ENCODE data around the gene SSB. TPM values are rescaled to one million over a fixed set of nuclear protein-coding genes. Genes with fewer than 3 reads are reported as not detected.

SSB gene
- total and polyA plus RNA-seq, 2 donors (not counting 1 experiment from before 2014, with no cell fraction given): 17.7 to 81.3 TPM

DNA sequence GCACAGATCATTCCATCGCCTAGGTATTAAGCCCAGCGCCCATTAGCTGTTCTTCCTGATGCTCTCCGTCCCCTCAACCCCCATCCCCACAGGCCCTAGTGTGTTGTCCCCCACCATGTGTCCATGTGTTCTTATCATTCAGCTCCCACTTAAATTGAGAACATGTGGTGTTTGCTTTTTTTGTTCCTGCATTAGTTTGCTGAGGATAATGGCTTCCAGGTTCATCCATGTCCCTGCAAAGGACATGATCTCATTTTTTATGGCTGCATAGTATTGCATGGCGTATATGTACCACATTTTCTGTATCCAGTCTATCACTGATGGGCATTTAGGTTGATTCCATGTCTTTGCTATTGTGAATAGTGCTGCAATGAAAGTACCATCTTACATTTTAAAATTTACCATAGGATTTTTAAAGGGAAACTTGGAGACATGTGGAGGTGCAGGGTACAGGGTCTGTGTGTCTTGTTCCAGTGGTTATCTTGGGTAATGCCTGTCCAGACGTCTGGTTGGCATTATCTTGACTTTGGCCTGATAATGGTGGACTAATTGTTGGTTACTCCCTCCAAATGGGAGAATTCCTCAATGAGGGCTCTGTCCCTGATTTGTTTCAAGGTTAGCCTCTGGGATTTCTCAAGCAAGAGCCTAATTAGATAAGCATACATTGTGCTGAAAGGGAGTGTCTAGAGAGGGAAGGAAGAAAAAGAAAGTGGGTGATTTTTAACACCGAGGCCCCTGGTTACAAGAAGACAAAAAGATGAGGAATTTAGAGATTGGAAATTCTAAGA is 43.4 kb upstream of the SSB start:
- Histone ChIP-seq H2AFZ (ENCODE audit: insufficient read depth, low read depth, low read length, poor library complexity, severe bottlenecking) (no peak overlapping the region), H3K4me2 (replicated peaks; ENCODE audit: low read depth, low read length, poor library complexity, severe bottlenecking) (no peak overlapping the region), H3K9me3 (ENCODE audit: control extremely low read depth in 1 of 3, control insufficient read depth in 2 of 3, insufficient read depth in 1 of 3, low read length in 2 of 3) (no peaks in the 10 kb centered on the region), H3K9ac (ENCODE audit: low read length) (no peak overlapping the region), H3K4me1 (ENCODE audit: control insufficient read depth in 2 of 2, insufficient read depth in 2 of 2, low read length in 2 of 2) (no peaks in the 10 kb centered on the region), H3K36me3 (replicated peaks in 1 of 2; ENCODE audit: control extremely low read depth in 1 of 2, control insufficient read depth in 1 of 2, extremely low read depth in 1 of 2, insufficient read depth in 2 of 2, low read length in 1 of 2) (no peaks in the 10 kb centered on the region), H4K20me1 (ENCODE audit: control insufficient read depth, insufficient read depth, low read length, poor library complexity, severe bottlenecking) (no peaks in the 10 kb centered on the region), H3K4me3 (ENCODE audit: control extremely low read depth in 1 of 5, extremely low read depth in 1 of 5, insufficient read depth in 1 of 5, low read depth in 2 of 5, low read length in 4 of 5) (no peak overlapping the region), H3K27me3 (replicated peaks in 1 of 4; ENCODE audit: control extremely low read depth in 1 of 4, control insufficient read depth in 3 of 4, insufficient read depth in 4 of 4, low read length in 3 of 4) (no peaks in the 10 kb centered on the region), H3K27ac (ENCODE audit: low read length in 2 of 2) (no peak overlapping the region), H3K79me2 (ENCODE audit: control insufficient read depth, insufficient read depth, low read length) (no peaks in the 10 kb centered on the region)
- CTCF ChIA-PET: no interaction called here
- WGBS (ENCODE audit: insufficient coverage): 90% methylated on average over 3 of the region's 6 CpGs
- no peak for DNase-seq
- no peak overlapping the region for H3K4me3 Mint-ChIP-seq
- H3K27me3 Mint-ChIP-seq: no peaks in the 10 kb centered on the region
- ATAC-seq (ENCODE audit: low read depth): no peak
- H3K27ac Mint-ChIP-seq: no peak overlapping the region
- H3K4me1 Mint-ChIP-seq: no peaks in the 10 kb centered on the region
- POLR2A ChIA-PET: no interaction called here
- intact Hi-C loops (cut with micrococcal nuclease): no loop called here
- TF ChIP-seq EZH2 (IDR thresholded peaks at IDR 0.05; ENCODE audit: borderline replicate concordance, insufficient read depth, low read depth, low read length, poor library complexity, severe bottlenecking): no peak
- TF ChIP-seq, protein P1, sequence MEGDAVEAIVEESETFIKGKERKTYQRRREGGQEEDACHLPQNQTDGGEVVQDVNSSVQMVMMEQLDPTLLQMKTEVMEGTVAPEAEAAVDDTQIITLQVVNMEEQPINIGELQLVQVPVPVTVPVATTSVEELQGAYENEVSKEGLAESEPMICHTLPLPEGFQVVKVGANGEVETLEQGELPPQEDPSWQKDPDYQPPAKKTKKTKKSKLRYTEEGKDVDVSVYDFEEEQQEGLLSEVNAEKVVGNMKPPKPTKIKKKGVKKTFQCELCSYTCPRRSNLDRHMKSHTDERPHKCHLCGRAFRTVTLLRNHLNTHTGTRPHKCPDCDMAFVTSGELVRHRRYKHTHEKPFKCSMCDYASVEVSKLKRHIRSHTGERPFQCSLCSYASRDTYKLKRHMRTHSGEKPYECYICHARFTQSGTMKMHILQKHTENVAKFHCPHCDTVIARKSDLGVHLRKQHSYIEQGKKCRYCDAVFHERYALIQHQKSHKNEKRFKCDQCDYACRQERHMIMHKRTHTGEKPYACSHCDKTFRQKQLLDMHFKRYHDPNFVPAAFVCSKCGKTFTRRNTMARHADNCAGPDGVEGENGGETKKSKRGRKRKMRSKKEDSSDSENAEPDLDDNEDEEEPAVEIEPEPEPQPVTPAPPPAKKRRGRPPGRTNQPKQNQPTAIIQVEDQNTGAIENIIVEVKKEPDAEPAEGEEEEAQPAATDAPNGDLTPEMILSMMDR (IDR thresholded peaks at IDR 0.05): no peak
- no peaks in the 10 kb centered on the region for H3K9me3 Mint-ChIP-seq (ENCODE audit: insufficient read depth)

DNA sequence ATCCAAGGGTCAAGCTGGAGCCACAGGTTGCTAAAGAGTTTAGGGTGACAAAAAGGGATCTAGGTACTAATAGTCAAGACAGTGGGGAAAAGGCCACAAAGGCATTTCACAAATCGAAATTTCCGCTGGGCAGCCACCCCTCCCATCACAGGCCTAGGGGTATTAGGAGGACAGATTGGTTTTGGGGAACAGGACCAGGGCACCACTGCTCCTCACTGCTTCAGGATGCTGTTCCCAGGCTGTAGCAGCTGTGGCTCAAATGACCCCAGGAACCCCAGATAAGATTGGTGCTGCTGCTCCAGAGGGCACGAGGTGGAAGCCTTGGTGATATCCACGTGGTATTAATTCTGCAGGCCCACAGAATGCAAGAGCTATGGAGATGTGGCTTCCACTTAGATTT is 42.3 kb upstream of the SSB start:
- Histone ChIP-seq H3K9ac (ENCODE audit: low read length) (no peak overlapping the region), H3K27ac (ENCODE audit: low read length in 2 of 2) (no peak overlapping the region), H3K9me3 (ENCODE audit: control extremely low read depth in 1 of 3, control insufficient read depth in 2 of 3, insufficient read depth in 1 of 3, low read length in 2 of 3) (no peaks in the 10 kb centered on the region), H3K79me2 (ENCODE audit: control insufficient read depth, insufficient read depth, low read length) (no peaks in the 10 kb centered on the region), H4K20me1 (ENCODE audit: control insufficient read depth, insufficient read depth, low read length, poor library complexity, severe bottlenecking) (no peaks in the 10 kb centered on the region), H3K4me2 (replicated peaks; ENCODE audit: low read depth, low read length, poor library complexity, severe bottlenecking) (no peak overlapping the region), H3K4me1 (ENCODE audit: control insufficient read depth in 2 of 2, insufficient read depth in 2 of 2, low read length in 2 of 2) (no peaks in the 10 kb centered on the region), H3K36me3 (replicated peaks in 1 of 2; ENCODE audit: control extremely low read depth in 1 of 2, control insufficient read depth in 1 of 2, extremely low read depth in 1 of 2, insufficient read depth in 2 of 2, low read length in 1 of 2) (no peaks in the 10 kb centered on the region), H2AFZ (ENCODE audit: insufficient read depth, low read depth, low read length, poor library complexity, severe bottlenecking) (no peak overlapping the region), H3K4me3 (ENCODE audit: control extremely low read depth in 1 of 5, extremely low read depth in 1 of 5, insufficient read depth in 1 of 5, low read depth in 2 of 5, low read length in 4 of 5) (no peak overlapping the region), H3K27me3 (replicated peaks in 1 of 4; ENCODE audit: control extremely low read depth in 1 of 4, control insufficient read depth in 3 of 4, insufficient read depth in 4 of 4, low read length in 3 of 4) (no peaks in the 10 kb centered on the region)
- no peak overlapping the region for H3K4me3 Mint-ChIP-seq
- POLR2A ChIA-PET: no interaction called here
- DNase-seq (no peak), ATAC-seq (ENCODE audit: low read depth) (no peak)
- WGBS (ENCODE audit: insufficient coverage): 96% methylated on average over 3 of the region's 4 CpGs
- CTCF ChIA-PET: no interaction called here
- no peak for TF ChIP-seq EZH2 (IDR thresholded peaks at IDR 0.05; ENCODE audit: borderline replicate concordance, insufficient read depth, low read depth, low read length, poor library complexity, severe bottlenecking)
- TF ChIP-seq, protein P1 (IDR thresholded peaks at IDR 0.05): no peak
- no peaks in the 10 kb centered on the region for H3K9me3 Mint-ChIP-seq (ENCODE audit: insufficient read depth)
- H3K27ac Mint-ChIP-seq: no peak overlapping the region
- no peaks in the 10 kb centered on the region for H3K27me3 Mint-ChIP-seq
- intact Hi-C loops (cut with micrococcal nuclease): no loop called here
- no peaks in the 10 kb centered on the region for H3K4me1 Mint-ChIP-seq

Data from B cell (primary cell).